HEK293 (cell line): ENCODE results near the gene ZNF177.
A peak's percentile ranks its signal among the peaks of the same experiment; 100 is the strongest.

Experiments
- CTCF ChIA-PET: fragments of 350-600 bp; formaldehyde crosslinking; extraction: SDS; loops from one replicate; lab custom pipeline; 2021; ENCODE audit warnings: antibody characterized with exemption; lab: Yijun Ruan, JAX
- POLR2A ChIA-PET: fragments of 300-600 bp; formaldehyde crosslinking; extraction: SDS; loops from one replicate; lab custom pipeline; 2020; ENCODE audit warnings: antibody characterized with exemption, inconsistent platforms; lab: Yijun Ruan, JAX
- H3K27ac ChIP-seq: fragments of 200-500 bp; sonication (Bioruptor generic); 2 replicates; pipeline ENCODE4 v1.5.1; 2014; ENCODE audit warnings: low read depth, low read length, control low read depth, inconsistent platforms; ENCODE audit errors: extremely low read depth
- H3K36me3 ChIP-seq, 2 experiments: fragments of 200-500 bp in 1 of 2; sonication (Bioruptor generic) in 1 of 2; 1 replicate in 1 of 2; 2 replicates in 1 of 2; pipeline ENCODE4 v1.5.1; 2014 to 2017; ENCODE audit warnings: inconsistent platforms in 2 of 2, low read length in 2 of 2; ENCODE audit not compliant: control insufficient read depth in 2 of 2, insufficient read depth in 1 of 2
- H3K4me1 ChIP-seq: fragments of 200-500 bp; sonication (Bioruptor generic); 2 replicates; pipeline ENCODE4 v1.5.1; 2014; ENCODE audit warnings: mild to moderate bottlenecking, low read length, inconsistent platforms; ENCODE audit not compliant: control insufficient read depth, insufficient read depth
- H3K4me3 ChIP-seq: 2 replicates; pipeline ENCODE4 v1.5.1; 2011; ENCODE audit warnings: low read depth, mild to moderate bottlenecking, control low read depth, low read length, moderate library complexity
- H3K9me3 ChIP-seq: fragments of 200-500 bp; sonication (Bioruptor generic); 2 replicates; pipeline ENCODE4 v1.5.1; 2014; ENCODE audit warnings: low read depth, low read length, inconsistent platforms; ENCODE audit not compliant: control insufficient read depth, insufficient read depth
- GLI2 ChIP-seq: fragments of 450-650 bp; formaldehyde crosslinking; IDR thresholded peaks from 2 replicates; pipeline ENCODE4; 2017; ENCODE audit warnings: missing biosample characterization, missing genetic modification characterization, low read depth, borderline replicate concordance
- GLI4 ChIP-seq: fragments of 450-650 bp; formaldehyde crosslinking; IDR thresholded peaks from 2 replicates; pipeline ENCODE4 v1.5.1; 2016; ENCODE audit warnings: missing biosample characterization, missing genetic modification characterization
- KLF9 ChIP-seq: fragments of 450-650 bp; formaldehyde crosslinking; IDR thresholded peaks from 2 replicates; pipeline ENCODE4 v1.5.1; 2016; ENCODE audit warnings: missing biosample characterization, missing genetic modification characterization, low read depth
- SP7 ChIP-seq: fragments of 450-650 bp; formaldehyde crosslinking; IDR thresholded peaks from 2 replicates; pipeline ENCODE4 v1.5.1; 2016; ENCODE audit warnings: missing biosample characterization, missing genetic modification characterization
- ZNF433 ChIP-seq: fragments of 450-650 bp; formaldehyde crosslinking; IDR thresholded peaks from 2 replicates; pipeline ENCODE4 v1.5.1; 2016; ENCODE audit warnings: missing biosample characterization, missing genetic modification characterization, low read depth
- ZNF549 ChIP-seq: fragments of 450-650 bp; IDR thresholded peaks from 2 replicates; pipeline ENCODE4 v1.5.1; 2018; ENCODE audit warnings: missing biosample characterization, missing genetic modification characterization, mild to moderate bottlenecking, inconsistent platforms, moderate library complexity
- ZNF558 ChIP-seq: fragments of 450-650 bp; formaldehyde crosslinking; IDR thresholded peaks from 2 replicates; pipeline ENCODE4 v1.5.1; 2016; ENCODE audit warnings: missing biosample characterization, missing genetic modification characterization
- ZNF561 ChIP-seq: fragments of 450-650 bp; IDR thresholded peaks from 2 replicates; pipeline ENCODE4 v1.5.1; 2018; ENCODE audit warnings: missing biosample characterization, missing genetic modification characterization, borderline replicate concordance
- ZNF600 ChIP-seq: fragments of 450-650 bp; formaldehyde crosslinking; IDR thresholded peaks from 2 replicates; pipeline ENCODE4 v1.5.1; 2016; ENCODE audit warnings: missing biosample characterization, missing genetic modification characterization
- ZNF677 ChIP-seq: fragments of 450-650 bp; IDR thresholded peaks from 2 replicates; pipeline ENCODE4 v1.5.0; 2018; ENCODE audit warnings: missing biosample characterization, mild to moderate bottlenecking, missing genetic modification characterization, moderate library complexity
- ZNF791 ChIP-seq: fragments of 450-650 bp; formaldehyde crosslinking; IDR thresholded peaks from 2 replicates; pipeline ENCODE4 v1.5.1; 2016; ENCODE audit warnings: missing biosample characterization, missing genetic modification characterization
- TF ChIP-seq, protein P1 (sequence below): fragments of 450-650 bp; formaldehyde crosslinking; IDR thresholded peaks from 2 replicates; pipeline ENCODE4 v1.5.1; 2016; ENCODE audit warnings: missing biosample characterization, missing genetic modification characterization
- TF ChIP-seq, protein P2 (sequence below): fragments of 450-650 bp; formaldehyde crosslinking; conservative IDR thresholded peaks from 2 replicates; pipeline ENCODE4 v1.5.1; 2016; ENCODE audit warnings: low read depth, missing biosample characterization, missing genetic modification characterization
- TF ChIP-seq, protein P3 (sequence below): fragments of 450-650 bp; formaldehyde crosslinking; IDR thresholded peaks from 2 replicates; pipeline ENCODE4 v1.5.1; 2017; ENCODE audit warnings: missing biosample characterization, missing genetic modification characterization
- TF ChIP-seq, protein P4 (sequence below): fragments of 450-650 bp; formaldehyde crosslinking; IDR thresholded peaks from 2 replicates; pipeline ENCODE4 v1.5.1; 2016; ENCODE audit warnings: missing biosample characterization, missing genetic modification characterization
- TF ChIP-seq, protein P5 (sequence below): fragments of 450-650 bp; formaldehyde crosslinking; IDR thresholded peaks from 2 replicates; pipeline ENCODE4 v1.5.1; 2016; ENCODE audit warnings: missing biosample characterization, missing genetic modification characterization

ZNF177 gene

DNA sequence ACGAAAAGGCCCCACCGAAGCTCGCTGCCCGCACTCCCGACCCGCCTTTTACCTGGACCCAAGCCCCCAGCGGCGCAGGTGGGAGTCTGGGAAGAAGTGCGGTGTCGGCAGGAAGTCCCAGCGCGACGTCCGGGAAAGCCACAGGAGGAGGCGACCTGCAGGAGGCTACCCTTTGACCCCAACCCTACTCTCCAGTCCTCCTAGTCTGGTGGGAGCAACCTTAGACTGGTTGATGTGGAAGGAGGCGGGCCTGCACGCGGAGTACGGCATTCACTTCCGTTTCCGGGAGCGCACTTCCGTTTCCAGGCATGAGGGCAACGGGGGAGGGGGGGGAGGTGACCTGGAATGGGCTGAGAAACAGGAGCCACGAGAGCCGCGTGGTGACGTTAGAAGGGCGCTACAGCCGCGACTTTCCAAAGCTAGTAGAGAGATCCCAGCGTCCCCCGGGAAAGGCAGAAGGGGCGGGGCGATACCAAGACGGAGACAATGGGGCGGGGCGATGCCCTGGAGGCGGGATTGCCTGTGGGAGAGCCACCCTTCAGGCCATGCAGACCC, 44.1 kb downstream of the ZNF177 start (continued):
- TF ChIP-seq, protein P1, sequence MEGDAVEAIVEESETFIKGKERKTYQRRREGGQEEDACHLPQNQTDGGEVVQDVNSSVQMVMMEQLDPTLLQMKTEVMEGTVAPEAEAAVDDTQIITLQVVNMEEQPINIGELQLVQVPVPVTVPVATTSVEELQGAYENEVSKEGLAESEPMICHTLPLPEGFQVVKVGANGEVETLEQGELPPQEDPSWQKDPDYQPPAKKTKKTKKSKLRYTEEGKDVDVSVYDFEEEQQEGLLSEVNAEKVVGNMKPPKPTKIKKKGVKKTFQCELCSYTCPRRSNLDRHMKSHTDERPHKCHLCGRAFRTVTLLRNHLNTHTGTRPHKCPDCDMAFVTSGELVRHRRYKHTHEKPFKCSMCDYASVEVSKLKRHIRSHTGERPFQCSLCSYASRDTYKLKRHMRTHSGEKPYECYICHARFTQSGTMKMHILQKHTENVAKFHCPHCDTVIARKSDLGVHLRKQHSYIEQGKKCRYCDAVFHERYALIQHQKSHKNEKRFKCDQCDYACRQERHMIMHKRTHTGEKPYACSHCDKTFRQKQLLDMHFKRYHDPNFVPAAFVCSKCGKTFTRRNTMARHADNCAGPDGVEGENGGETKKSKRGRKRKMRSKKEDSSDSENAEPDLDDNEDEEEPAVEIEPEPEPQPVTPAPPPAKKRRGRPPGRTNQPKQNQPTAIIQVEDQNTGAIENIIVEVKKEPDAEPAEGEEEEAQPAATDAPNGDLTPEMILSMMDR (tag by site-specific recombination): no peak
- TF ChIP-seq GLI2 (no peak), ZNF600 (tag by site-specific recombination) (no peak), GLI4 (tag by site-specific recombination) (no peak), KLF9 (tag by site-specific recombination) (no peak), ZNF677 (no peak), ZNF561 (tag by site-specific recombination) (no peak), SP7 (tag by site-specific recombination) (no peak), ZNF558 (tag by site-specific recombination) (no peak)
- TF ChIP-seq, protein P2, sequence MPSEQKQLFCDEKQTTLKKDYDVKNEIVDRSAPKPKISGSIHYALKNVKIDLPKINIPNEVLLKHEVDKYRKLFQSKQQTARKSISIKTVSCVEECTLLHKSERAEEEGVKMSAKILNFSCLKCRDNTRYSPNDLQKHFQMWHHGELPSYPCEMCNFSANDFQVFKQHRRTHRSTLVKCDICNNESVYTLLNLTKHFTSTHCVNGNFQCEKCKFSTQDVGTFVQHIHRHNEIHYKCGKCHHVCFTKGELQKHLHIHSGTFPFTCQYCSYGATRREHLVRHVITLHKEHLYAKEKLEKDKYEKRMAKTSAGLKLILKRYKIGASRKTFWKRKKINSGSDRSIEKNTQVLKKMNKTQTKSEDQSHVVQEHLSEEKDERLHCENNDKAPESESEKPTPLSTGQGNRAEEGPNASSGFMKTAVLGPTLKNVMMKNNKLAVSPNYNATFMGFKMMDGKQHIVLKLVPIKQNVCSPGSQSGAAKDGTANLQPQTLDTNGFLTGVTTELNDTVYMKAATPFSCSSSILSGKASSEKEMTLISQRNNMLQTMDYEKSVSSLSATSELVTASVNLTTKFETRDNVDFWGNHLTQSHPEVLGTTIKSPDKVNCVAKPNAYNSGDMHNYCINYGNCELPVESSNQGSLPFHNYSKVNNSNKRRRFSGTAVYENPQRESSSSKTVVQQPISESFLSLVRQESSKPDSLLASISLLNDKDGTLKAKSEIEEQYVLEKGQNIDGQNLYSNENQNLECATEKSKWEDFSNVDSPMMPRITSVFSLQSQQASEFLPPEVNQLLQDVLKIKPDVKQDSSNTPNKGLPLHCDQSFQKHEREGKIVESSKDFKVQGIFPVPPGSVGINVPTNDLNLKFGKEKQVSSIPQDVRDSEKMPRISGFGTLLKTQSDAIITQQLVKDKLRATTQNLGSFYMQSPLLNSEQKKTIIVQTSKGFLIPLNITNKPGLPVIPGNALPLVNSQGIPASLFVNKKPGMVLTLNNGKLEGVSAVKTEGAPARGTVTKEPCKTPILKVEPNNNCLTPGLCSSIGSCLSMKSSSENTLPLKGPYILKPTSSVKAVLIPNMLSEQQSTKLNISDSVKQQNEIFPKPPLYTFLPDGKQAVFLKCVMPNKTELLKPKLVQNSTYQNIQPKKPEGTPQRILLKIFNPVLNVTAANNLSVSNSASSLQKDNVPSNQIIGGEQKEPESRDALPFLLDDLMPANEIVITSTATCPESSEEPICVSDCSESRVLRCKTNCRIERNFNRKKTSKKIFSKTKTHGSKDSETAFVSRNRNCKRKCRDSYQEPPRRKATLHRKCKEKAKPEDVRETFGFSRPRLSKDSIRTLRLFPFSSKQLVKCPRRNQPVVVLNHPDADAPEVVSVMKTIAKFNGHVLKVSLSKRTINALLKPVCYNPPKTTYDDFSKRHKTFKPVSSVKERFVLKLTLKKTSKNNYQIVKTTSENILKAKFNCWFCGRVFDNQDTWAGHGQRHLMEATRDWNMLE: peak; percentile 98
- TF ChIP-seq, protein P3, sequence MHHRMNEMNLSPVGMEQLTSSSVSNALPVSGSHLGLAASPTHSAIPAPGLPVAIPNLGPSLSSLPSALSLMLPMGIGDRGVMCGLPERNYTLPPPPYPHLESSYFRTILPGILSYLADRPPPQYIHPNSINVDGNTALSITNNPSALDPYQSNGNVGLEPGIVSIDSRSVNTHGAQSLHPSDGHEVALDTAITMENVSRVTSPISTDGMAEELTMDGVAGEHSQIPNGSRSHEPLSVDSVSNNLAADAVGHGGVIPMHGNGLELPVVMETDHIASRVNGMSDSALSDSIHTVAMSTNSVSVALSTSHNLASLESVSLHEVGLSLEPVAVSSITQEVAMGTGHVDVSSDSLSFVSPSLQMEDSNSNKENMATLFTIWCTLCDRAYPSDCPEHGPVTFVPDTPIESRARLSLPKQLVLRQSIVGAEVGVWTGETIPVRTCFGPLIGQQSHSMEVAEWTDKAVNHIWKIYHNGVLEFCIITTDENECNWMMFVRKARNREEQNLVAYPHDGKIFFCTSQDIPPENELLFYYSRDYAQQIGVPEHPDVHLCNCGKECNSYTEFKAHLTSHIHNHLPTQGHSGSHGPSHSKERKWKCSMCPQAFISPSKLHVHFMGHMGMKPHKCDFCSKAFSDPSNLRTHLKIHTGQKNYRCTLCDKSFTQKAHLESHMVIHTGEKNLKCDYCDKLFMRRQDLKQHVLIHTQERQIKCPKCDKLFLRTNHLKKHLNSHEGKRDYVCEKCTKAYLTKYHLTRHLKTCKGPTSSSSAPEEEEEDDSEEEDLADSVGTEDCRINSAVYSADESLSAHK (tag by site-specific recombination): no peak
- TF ChIP-seq, protein P4, sequence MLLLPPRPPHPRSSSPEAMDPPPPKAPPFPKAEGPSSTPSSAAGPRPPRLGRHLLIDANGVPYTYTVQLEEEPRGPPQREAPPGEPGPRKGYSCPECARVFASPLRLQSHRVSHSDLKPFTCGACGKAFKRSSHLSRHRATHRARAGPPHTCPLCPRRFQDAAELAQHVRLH (tag by site-specific recombination): no peak

DNA sequence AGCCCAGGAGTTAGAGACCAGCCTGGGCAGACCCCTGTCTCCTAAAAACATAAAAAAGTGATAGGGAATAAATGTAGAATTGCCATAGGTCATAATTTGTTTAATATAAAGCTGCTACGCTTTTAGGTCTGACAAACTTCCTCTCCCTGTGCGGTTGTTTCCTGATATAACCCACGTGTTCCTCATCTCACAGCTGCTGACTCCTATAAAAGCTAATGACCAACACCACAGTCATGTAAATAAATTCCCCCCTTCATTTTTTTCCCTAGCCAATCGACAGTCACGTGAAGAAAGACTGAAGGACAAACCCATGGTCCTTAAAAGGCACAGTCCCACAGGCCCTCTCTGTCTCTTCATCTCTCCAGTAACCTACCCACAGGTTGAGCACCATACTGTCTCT, 45.0 kb downstream of the ZNF177 start:
- Histone ChIP-seq H3K4me3 (no peak overlapping the region), H3K27ac (no peak overlapping the region)

More for the DNA sequence above, 45.0 kb downstream of the ZNF177 start:
- H3K4me1 ChIP-seq: no peaks in the 10 kb centered on the region
- POLR2A ChIA-PET: no interaction called here
- H3K9me3 ChIP-seq: no peaks in the 10 kb centered on the region; the same call in none of the 2 replicates
- TF ChIP-seq ZNF791 (tag by site-specific recombination) (no peak), ZNF433 (tag by site-specific recombination) (no peak), ZNF549 (tag by site-specific recombination) (no peak)
- TF ChIP-seq, protein P5, sequence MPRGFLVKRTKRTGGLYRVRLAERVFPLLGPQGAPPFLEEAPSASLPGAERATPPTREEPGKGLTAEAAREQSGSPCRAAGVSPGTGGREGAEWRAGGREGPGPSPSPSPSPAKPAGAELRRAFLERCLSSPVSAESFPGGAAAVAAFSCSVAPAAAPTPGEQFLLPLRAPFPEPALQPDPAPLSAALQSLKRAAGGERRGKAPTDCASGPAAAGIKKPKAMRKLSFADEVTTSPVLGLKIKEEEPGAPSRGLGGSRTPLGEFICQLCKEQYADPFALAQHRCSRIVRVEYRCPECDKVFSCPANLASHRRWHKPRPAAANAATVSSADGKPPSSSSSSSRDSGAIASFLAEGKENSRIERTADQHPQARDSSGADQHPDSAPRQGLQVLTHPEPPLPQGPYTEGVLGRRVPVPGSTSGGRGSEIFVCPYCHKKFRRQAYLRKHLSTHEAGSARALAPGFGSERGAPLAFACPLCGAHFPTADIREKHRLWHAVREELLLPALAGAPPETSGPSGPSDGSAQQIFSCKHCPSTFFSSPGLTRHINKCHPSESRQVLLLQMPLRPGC (tag by site-specific recombination): no peak
- H3K36me3 ChIP-seq: peaks cover 0 to 5% of the 10 kb centered on the region in 2 experiments; a peak in 1 of 3 replicates
- CTCF ChIA-PET: no interaction called here
